Measurements from ENCODE around the gene PEAK3.

GRCh38 chr19:2224754-2225349 is 57.1 kb downstream of the PEAK3 start:
- no peak for TF ChIP-seq EZH2phosphoT487 (IDR thresholded peaks at IDR 0.05; ENCODE audit: low read length)
- TF ChIP-seq CTCF (IDR thresholded peaks at IDR 0.05; ENCODE audit: low read length), result no peak
